GM12801 (cell line): ENCODE results near the gene MSX2.

Experiments
- CTCF ChIP-seq: IDR thresholded peaks from one replicate; pipeline ENCODE4 v1.5.1; 2011; ENCODE audit warnings: control low read depth; ENCODE audit not compliant: insufficient read length; ENCODE audit errors: extremely low read depth

Gene MSX2

GRCh38 chr5:174724484-174725260, at the start of gene MSX2:
MSX2 (plus strand) TSS chr5:174724582; CDS start chr5:174724660, 78 bp downstream.
- no peak for TF ChIP-seq CTCF

- no peak for TF ChIP-seq CTCF
Observed at GRCh38 chr5:174675110-174675509, 49.3 kb upstream of the MSX2 start.

- no peak for TF ChIP-seq CTCF
Observed at GRCh38 chr5:174675916-174676315, 48.5 kb upstream of the MSX2 start.

- TF ChIP-seq CTCF, result no peak
Observed at GRCh38 chr5:174678107-174678506, 46.3 kb upstream of the MSX2 start.

- TF ChIP-seq CTCF, result no peak
Observed at GRCh38 chr5:174680901-174681565, 43.3 kb upstream of the MSX2 start.

- no peak for TF ChIP-seq CTCF
Observed at GRCh38 chr5:174687503-174687902, 36.9 kb upstream of the MSX2 start.

GRCh38 chr5:174688441-174689354, 35.7 kb upstream of the MSX2 start:
- TF ChIP-seq CTCF, result no peak
